ENCODE data around the gene FILIP1. TPM values are rescaled to one million over a fixed set of nuclear protein-coding genes. Genes with fewer than 3 reads are reported as not detected.

Gene FILIP1
- total and polyA plus RNA-seq, 2 donors from 2014 or later = 0.80 to 4.6 TPM

GRCh38 chr6:75292555-75292954, 201.0 kb downstream of the FILIP1 start:
- no peaks in the 10 kb centered on the region for H3K9me3 ChIP-seq (ENCODE audit: control insufficient read depth in 2 of 3, insufficient read depth in 1 of 3, low read length in 3 of 3)
- H3K4me3 ChIP-seq (ENCODE audit: low read length in 3 of 3) = no peak overlapping the region
- no peaks in the 10 kb centered on the region for H3K4me1 ChIP-seq (ENCODE audit: control insufficient read depth in 2 of 3, insufficient read depth in 2 of 3, low read depth in 1 of 3, low read length in 3 of 3)
- DNase-seq (no peak), FAIRE-seq (no peak)
- H3K9ac ChIP-seq (ENCODE audit: low read length in 3 of 3) = no peak overlapping the region
- no peaks in the 10 kb centered on the region for H3K36me3 ChIP-seq (ENCODE audit: control insufficient read depth in 2 of 3, insufficient read depth in 3 of 3, low read length in 3 of 3)
- H3K27me3 ChIP-seq (ENCODE audit: control insufficient read depth, insufficient read depth, low read length) = no peaks in the 10 kb centered on the region
- intact Hi-C loops (cut with DNase I) = no loop called here
- no peak overlapping the region for H3K27ac ChIP-seq (ENCODE audit: low read depth in 2 of 2, low read length in 2 of 2)
- no peak for TF ChIP-seq CTCF (IDR thresholded peaks at IDR 0.05; ENCODE audit: borderline replicate concordance, extremely low read depth, insufficient read depth)

GRCh38 chr6:75291744-75292143, 201.9 kb downstream of the FILIP1 start:
- H3K9ac ChIP-seq (ENCODE audit: low read length in 3 of 3) = no peak overlapping the region
- H3K36me3 ChIP-seq (ENCODE audit: control insufficient read depth in 2 of 3, insufficient read depth in 3 of 3, low read length in 3 of 3) = no peaks in the 10 kb centered on the region
- H3K27ac ChIP-seq (ENCODE audit: low read depth in 2 of 2, low read length in 2 of 2) = no peak overlapping the region
- FAIRE-seq = peak; percentile 79
- no peak for TF ChIP-seq CTCF (IDR thresholded peaks at IDR 0.05; ENCODE audit: borderline replicate concordance, extremely low read depth, insufficient read depth)
- H3K4me3 ChIP-seq (ENCODE audit: low read length in 3 of 3) = no peak overlapping the region
- no peaks in the 10 kb centered on the region for H3K27me3 ChIP-seq (ENCODE audit: control insufficient read depth, insufficient read depth, low read length)
- no peaks in the 10 kb centered on the region for H3K9me3 ChIP-seq (ENCODE audit: control insufficient read depth in 2 of 3, insufficient read depth in 1 of 3, low read length in 3 of 3)
- H3K4me1 ChIP-seq (ENCODE audit: control insufficient read depth in 2 of 3, insufficient read depth in 2 of 3, low read depth in 1 of 3, low read length in 3 of 3) = no peaks in the 10 kb centered on the region
- DNase-seq = no peak
- intact Hi-C loops (cut with DNase I) = no loop called here

- intact Hi-C loops (cut with DNase I) = no loop called here
- H3K9ac ChIP-seq (ENCODE audit: low read length in 3 of 3) = no peak overlapping the region
- no peaks in the 10 kb centered on the region for H3K4me1 ChIP-seq (ENCODE audit: control insufficient read depth in 2 of 3, insufficient read depth in 2 of 3, low read depth in 1 of 3, low read length in 3 of 3)
- no peak for FAIRE-seq
- DNase-seq = no peak
- no peaks in the 10 kb centered on the region for H3K36me3 ChIP-seq (ENCODE audit: control insufficient read depth in 2 of 3, insufficient read depth in 3 of 3, low read length in 3 of 3)
- TF ChIP-seq CTCF (IDR thresholded peaks at IDR 0.05; ENCODE audit: borderline replicate concordance, extremely low read depth, insufficient read depth) = no peak
- no peaks in the 10 kb centered on the region for H3K9me3 ChIP-seq (ENCODE audit: control insufficient read depth in 2 of 3, insufficient read depth in 1 of 3, low read length in 3 of 3)
- no peak overlapping the region for H3K4me3 ChIP-seq (ENCODE audit: low read length in 3 of 3)
- no peaks in the 10 kb centered on the region for H3K27me3 ChIP-seq (ENCODE audit: control insufficient read depth, insufficient read depth, low read length)
- no peak overlapping the region for H3K27ac ChIP-seq (ENCODE audit: low read depth in 2 of 2, low read length in 2 of 2)
Observed at GRCh38 chr6:75291331-75291730, 202.3 kb downstream of the FILIP1 start.

All from kidney (tissue), 14 donors.